A549 (cell line): ENCODE results near the gene CACNA1F. TPM values are rescaled to one million over a fixed set of nuclear protein-coding genes. Genes with fewer than 3 reads are reported as not detected.

ENCODE experiments used
- ATAC-seq, 2 experiments: fragments of 200-7000 bp in 1 of 2; fragments of >200 bp in 1 of 2; cut with Nextera tagmentation in 1 of 2; cut with Tn5 transposase in 1 of 2; 3 replicates each; pipeline versions ENCODE4 v1.8.0 to v1.9.1; 2018 to 2020; ENCODE audit warnings: mild to moderate bottlenecking in 1 of 2, moderate library complexity in 1 of 2
- CTCF ChIA-PET: fragments of 300-600 bp; sonication (Branson Sonifier 250); formaldehyde crosslinking; extraction: SDS; loops from one replicate; lab custom pipeline; 2021; ENCODE audit warnings: antibody characterized with exemption, inconsistent platforms; lab: Yijun Ruan, JAX
- POLR2A ChIA-PET: fragments of 350-600 bp; formaldehyde crosslinking; extraction: SDS; loops from one replicate; lab custom pipeline; 2021; ENCODE audit warnings: antibody characterized with exemption, inconsistent platforms; lab: Yijun Ruan, JAX
- DNase-seq, 2 experiments: peaks; one replicate each; pipeline versions ENCODE4 v3.0.0 to v3.0.0-alpha.2; 2011 to 2016; ENCODE audit warnings: low read depth in 1 of 2, low spot score in 1 of 2
- FAIRE-seq: peaks from 2 replicates; lab custom pipeline; 2011; peaks lifted over from hg19 to GRCh38; lab: Jason Lieb, UNC
- H3K27ac ChIP-seq, 2 experiments: fragments of >200 bp; sonication (Bioruptor Twin); formaldehyde crosslinking; 3 replicates each; pipeline ENCODE4 v1.5.1; 2016 to 2017
- H3K4me1 ChIP-seq: fragments of >200 bp; sonication (Bioruptor Twin); formaldehyde crosslinking; 3 replicates; pipeline ENCODE4 v1.6.1; 2016
- H3K4me2 ChIP-seq: fragments of >200 bp; sonication (Bioruptor Twin); formaldehyde crosslinking; 3 replicates; pipeline ENCODE4 v1.6.1; 2016
- H3K4me3 ChIP-seq: fragments of >200 bp; sonication (Bioruptor Twin); formaldehyde crosslinking; 3 replicates; pipeline ENCODE4 v1.5.1; 2016
- H3K9me3 ChIP-seq: fragments of >200 bp; sonication (Bioruptor Twin); formaldehyde crosslinking; 3 replicates; pipeline ENCODE4 v1.6.1; 2016
- CBX2 ChIP-seq: fragments of 200-600 bp; sonication (generic); IDR thresholded peaks from 2 replicates; pipeline ENCODE4 v1.6.1; 2016; ENCODE audit warnings: low read depth, mild to moderate bottlenecking, borderline replicate concordance
- CBX8 ChIP-seq: fragments of 200-600 bp; sonication (generic); IDR thresholded peaks from 2 replicates; pipeline ENCODE4 v1.6.1; 2016
- CHD4 ChIP-seq: fragments of 200-600 bp; sonication (generic); IDR thresholded peaks from 2 replicates; pipeline ENCODE4 v1.6.1; 2016; ENCODE audit warnings: antibody characterized with exemption, mild to moderate bottlenecking, borderline replicate concordance
- EHF ChIP-seq: fragments of 250-450 bp; sonication (Bioruptor Pico); IDR thresholded peaks from 2 replicates; pipeline ENCODE4 v1.5.0; 2020; ENCODE audit warnings: mild to moderate bottlenecking
- EHMT2 ChIP-seq: fragments of 200-600 bp; sonication (generic); IDR thresholded peaks from 2 replicates; pipeline ENCODE4 v1.6.1; 2016; ENCODE audit warnings: antibody characterized with exemption, low read depth, mild to moderate bottlenecking, moderate library complexity
- EP300 ChIP-seq, 2 experiments: fragments of >200 bp; sonication (Bioruptor Twin); formaldehyde crosslinking; IDR thresholded peaks; 2 replicates in 1 of 2; 3 replicates in 1 of 2; pipeline ENCODE4 v1.6.1; 2016 to 2017
- FOSL2 ChIP-seq, 2 experiments: fragments of 450-650 bp in 1 of 2; fragments of >200 bp in 1 of 2; sonication (Bioruptor Twin) in 1 of 2; formaldehyde crosslinking; IDR thresholded peaks; 2 replicates each; pipeline versions ENCODE4 v1.5.0 to v1.6.1; 2016 to 2020; ENCODE audit warnings: mild to moderate bottlenecking in 1 of 2, moderate library complexity in 1 of 2
- HDAC2 ChIP-seq: fragments of 200-600 bp; sonication (generic); IDR thresholded peaks from 2 replicates; pipeline ENCODE4 v1.6.1; 2016
- HEYL ChIP-seq: fragments of 250-450 bp; sonication (Bioruptor Pico); IDR thresholded peaks from 2 replicates; pipeline ENCODE4 v1.8.0; 2021; ENCODE audit warnings: mild to moderate bottlenecking, moderate library complexity
- HOXB13 ChIP-seq: fragments of 250-450 bp; sonication (Bioruptor Pico); IDR thresholded peaks from 2 replicates; pipeline ENCODE4 v1.5.0; 2020; ENCODE audit warnings: low read depth, mild to moderate bottlenecking, moderate library complexity
- HOXB5 ChIP-seq: fragments of 250-450 bp; sonication (Bioruptor Pico); IDR thresholded peaks from 2 replicates; pipeline ENCODE4 v1.5.0; 2020; ENCODE audit warnings: mild to moderate bottlenecking, moderate library complexity
- JUN ChIP-seq, 2 experiments: fragments of >200 bp; sonication (Bioruptor Twin); formaldehyde crosslinking; IDR thresholded peaks; 2 replicates in 1 of 2; 3 replicates in 1 of 2; pipeline ENCODE4 v1.6.1; 2016 to 2017
- KDM1A ChIP-seq: fragments of 200-600 bp; sonication (generic); IDR thresholded peaks from 2 replicates; pipeline ENCODE4 v1.6.1; 2016; ENCODE audit warnings: low read depth, mild to moderate bottlenecking
- MYC ChIP-seq: IDR thresholded peaks from 2 replicates; pipeline ENCODE4 v1.6.1; 2012; ENCODE audit warnings: mild to moderate bottlenecking, inconsistent platforms, low read length, improper control_type of control experiment, borderline replicate concordance
- NFE2L2 ChIP-seq: fragments of 150-350 bp; conservative IDR thresholded peaks from 2 replicates; pipeline ENCODE4 v1.6.1; 2014; ENCODE audit warnings: low read length
- POLR2A ChIP-seq: IDR thresholded peaks from 2 replicates; pipeline ENCODE4 v1.6.1; 2012; ENCODE audit warnings: mild to moderate bottlenecking, low read length
- POLR2AphosphoS2 ChIP-seq: conservative IDR thresholded peaks from 2 replicates; pipeline ENCODE4 v1.6.1; 2012; ENCODE audit warnings: low read length, improper control_type of control experiment, inconsistent platforms
- RAD21 ChIP-seq, 2 experiments: fragments of >200 bp in 1 of 2; sonication (Bioruptor Twin) in 1 of 2; formaldehyde crosslinking in 1 of 2; IDR thresholded peaks in 1 of 2; conservative IDR thresholded peaks in 1 of 2; 2 replicates in 1 of 2; 3 replicates in 1 of 2; pipeline ENCODE4 v1.6.1; 2012 to 2018; ENCODE audit warnings: inconsistent platforms in 1 of 2
- SMC3 ChIP-seq: fragments of >200 bp; sonication (Bioruptor Twin); formaldehyde crosslinking; IDR thresholded peaks from 3 replicates; pipeline ENCODE4 v1.6.1; 2018; ENCODE audit warnings: inconsistent platforms
- TP53 ChIP-seq: fragments of 250-450 bp; sonication (Bioruptor Pico); IDR thresholded peaks from 2 replicates; pipeline ENCODE4 v1.5.0; 2021; ENCODE audit warnings: mild to moderate bottlenecking, moderate library complexity
- ZC3H11A ChIP-seq: fragments of 450-650 bp; IDR thresholded peaks from 2 replicates; pipeline ENCODE4 v1.6.1; 2014; ENCODE audit warnings: antibody characterized with exemption, mild to moderate bottlenecking
- ZFP36 ChIP-seq: fragments of 450-650 bp; IDR thresholded peaks from 2 replicates; pipeline ENCODE4 v1.6.1; 2014; ENCODE audit warnings: borderline replicate concordance; ENCODE audit not compliant: partially characterized antibody
- ZNF302 ChIP-seq: fragments of 250-450 bp; sonication (Bioruptor Pico); IDR thresholded peaks from 2 replicates; pipeline ENCODE4 v1.9.0; 2021; ENCODE audit warnings: inconsistent platforms, mild to moderate bottlenecking, moderate library complexity
- WGBS: methylation state at CpG from one replicate; pipeline ENCODE4 v1.1.6; 2017; ENCODE audit errors: missing lambda C conversion rate; 5-methylcytosine and 5-hydroxymethylcytosine counted together
- polyA plus RNA-seq, 4 experiments: library from polyadenylated mRNA; depleted of rRNA in 3 of 4; stranded (reverse); fragments of >200 nt; fragmentation: RNase III in 1 of 4; extraction: RNeasy Plus Mini Kit Qiagen cat#74134 plus additional on column Dnase treatment in 1 of 4; gene quantifications; 2 replicates in 3 of 4; 3 replicates in 1 of 4; pipeline ENCODE4 v1.2.3, GENCODE V29; 2011 to 2017
- TF ChIP-seq, protein P1 (sequence below): IDR thresholded peaks from 2 replicates; pipeline ENCODE4 v1.6.1; 2012
- TF ChIP-seq, protein P2 (sequence below): fragments of >200 bp; sonication (Bioruptor Twin); formaldehyde crosslinking; IDR thresholded peaks from 3 replicates; pipeline ENCODE4 v1.5.1; 2016
- TF ChIP-seq, protein P3 (sequence below): fragments of 200-600 bp; sonication (generic); IDR thresholded peaks from 2 replicates; pipeline ENCODE4 v1.6.1; 2016; ENCODE audit warnings: antibody characterized with exemption, mild to moderate bottlenecking, moderate library complexity
- TF ChIP-seq, protein P4 (sequence below): fragments of 150-350 bp; IDR thresholded peaks from 2 replicates; pipeline ENCODE4 v1.6.1; 2014; ENCODE audit warnings: low read depth, mild to moderate bottlenecking, low read length

The CACNA1F gene
- polyA plus RNA-seq, 2 of the 4 experiments (the other 2 are of a cell fraction), result not detected

DNA sequence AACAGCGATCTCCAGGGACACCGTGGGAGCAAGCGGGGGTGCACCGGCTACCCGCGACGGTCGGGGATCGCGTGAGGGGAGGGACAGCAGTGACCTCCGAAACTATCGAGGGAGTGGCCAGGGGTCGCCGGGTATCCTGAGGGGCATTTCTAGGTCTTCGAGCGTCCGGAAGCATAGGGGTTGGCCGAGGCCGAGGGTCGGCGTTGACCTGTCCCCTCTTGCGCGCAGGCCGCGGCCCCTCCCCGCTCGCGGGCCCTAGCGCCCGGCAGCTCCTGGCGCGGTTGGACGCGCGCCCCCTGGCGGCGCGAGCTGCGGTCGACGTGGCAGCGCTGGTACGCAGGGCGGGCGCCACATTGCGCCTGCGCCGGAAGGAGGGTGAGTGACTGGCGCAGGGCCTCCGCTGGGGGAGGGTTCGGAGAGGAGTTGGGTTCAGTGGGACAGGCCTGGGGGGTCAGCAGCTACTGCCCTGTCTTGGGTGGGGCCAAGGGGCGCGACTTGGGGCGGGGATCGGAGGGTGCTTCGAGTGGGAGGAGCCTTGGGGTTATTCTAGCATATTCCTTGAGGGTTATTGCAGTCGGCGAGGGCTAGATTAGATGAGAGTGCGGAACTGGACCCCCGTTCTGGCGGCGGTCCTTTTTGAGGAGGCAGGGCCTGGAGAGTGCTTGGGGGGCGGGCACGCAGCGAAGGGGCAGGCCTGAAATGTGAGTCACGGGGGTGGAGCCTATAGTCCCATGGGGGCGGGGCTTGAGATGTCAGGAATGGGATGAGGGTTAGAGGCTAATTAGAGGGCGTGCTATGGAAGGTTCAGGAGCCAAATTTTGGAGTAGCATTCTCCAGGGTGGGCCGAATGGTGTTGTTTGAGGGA is 69.4 kb downstream of the CACNA1F start:
- POLR2A ChIA-PET, result interaction anchor here (0.6 to 1.0 kb wide), 3 partner anchors 8 to 120 kb away, joined by 4 to 5 read pairs (median 4); partner anchors contain the start of genes PLP2 and TFE3
- Histone ChIP-seq H3K9me3 (no peaks in the 10 kb centered on the region), H3K4me3 (peak overlapping the region; percentile 48), H3K4me1 (peaks cover 8% of the 10 kb centered on the region; the same call in 2 of the 3 replicates), H3K4me2 (peak overlapping the region; percentile 77), H3K27ac (peak overlapping the region; percentile 90 to 92)
- WGBS, result 9% methylated on average over 15 of the region's 69 CpGs
- ATAC-seq (peak; percentile 88 to 89), FAIRE-seq (peak; percentile 13), DNase-seq (peak; percentile 72 to 91)
- TF ChIP-seq SMC3 (peak; percentile 80), FOSL2 (IDR thresholded peaks at IDR 0.05) (no peak), FOSL2 (CRISPR knock-in tag; IDR thresholded peaks at IDR 0.05) (peak; percentile 58), HDAC2 (no peak), RAD21 (conservative IDR thresholded peaks at IDR 0.05 in 1 of 2, IDR thresholded peaks at IDR 0.05 in 1 of 2) (peak; percentile 46 to 70; a peak in 4 of 5 replicates), POLR2A (peak; percentile 25; the same call in 1 of the 2 replicates), JUN (IDR thresholded peaks at IDR 0.05) (peak in 1 of 2 experiments; percentile 41; a peak in 2 of 5 replicates), KDM1A (no peak)
- TF ChIP-seq, protein P1, sequence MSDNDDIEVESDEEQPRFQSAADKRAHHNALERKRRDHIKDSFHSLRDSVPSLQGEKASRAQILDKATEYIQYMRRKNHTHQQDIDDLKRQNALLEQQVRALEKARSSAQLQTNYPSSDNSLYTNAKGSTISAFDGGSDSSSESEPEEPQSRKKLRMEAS, result peak; percentile 59
- TF ChIP-seq, protein P2, sequence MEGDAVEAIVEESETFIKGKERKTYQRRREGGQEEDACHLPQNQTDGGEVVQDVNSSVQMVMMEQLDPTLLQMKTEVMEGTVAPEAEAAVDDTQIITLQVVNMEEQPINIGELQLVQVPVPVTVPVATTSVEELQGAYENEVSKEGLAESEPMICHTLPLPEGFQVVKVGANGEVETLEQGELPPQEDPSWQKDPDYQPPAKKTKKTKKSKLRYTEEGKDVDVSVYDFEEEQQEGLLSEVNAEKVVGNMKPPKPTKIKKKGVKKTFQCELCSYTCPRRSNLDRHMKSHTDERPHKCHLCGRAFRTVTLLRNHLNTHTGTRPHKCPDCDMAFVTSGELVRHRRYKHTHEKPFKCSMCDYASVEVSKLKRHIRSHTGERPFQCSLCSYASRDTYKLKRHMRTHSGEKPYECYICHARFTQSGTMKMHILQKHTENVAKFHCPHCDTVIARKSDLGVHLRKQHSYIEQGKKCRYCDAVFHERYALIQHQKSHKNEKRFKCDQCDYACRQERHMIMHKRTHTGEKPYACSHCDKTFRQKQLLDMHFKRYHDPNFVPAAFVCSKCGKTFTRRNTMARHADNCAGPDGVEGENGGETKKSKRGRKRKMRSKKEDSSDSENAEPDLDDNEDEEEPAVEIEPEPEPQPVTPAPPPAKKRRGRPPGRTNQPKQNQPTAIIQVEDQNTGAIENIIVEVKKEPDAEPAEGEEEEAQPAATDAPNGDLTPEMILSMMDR, result peak; percentile 81
- CTCF ChIA-PET, result interaction anchor here (0.6 to 2.6 kb wide), 18 partner anchors 9 to 606 kb away, joined by 3 to 21 read pairs (median 4); partner anchors contain the start of gene GPKOW

DNA sequence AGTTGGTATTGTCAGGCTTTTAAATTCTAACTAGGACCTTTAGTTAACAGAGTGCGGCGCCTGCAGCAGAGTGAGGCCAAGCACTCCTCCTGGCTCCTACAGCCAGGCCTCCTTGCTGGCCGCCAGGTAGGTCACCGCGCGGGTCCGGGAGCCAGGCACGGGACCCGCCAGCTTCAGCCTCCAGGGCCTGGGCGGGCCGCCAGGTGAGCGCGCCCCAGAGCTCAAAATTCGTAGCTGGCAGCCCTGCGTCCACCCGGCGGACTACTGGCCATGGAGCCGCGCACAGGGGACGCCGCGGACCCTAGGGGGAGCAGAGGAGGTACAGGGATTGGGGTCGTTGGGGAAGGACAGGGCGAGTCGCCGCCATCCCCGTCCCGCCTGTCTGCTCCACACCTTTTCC is 70.5 kb downstream of the CACNA1F start, which contains the start of gene MAGIX:
MAGIX (plus strand) TSS at position 139 of the 400 bp plus-strand sequence; CDS start at position 271, 132 bp downstream.
- ChIA-PET POLR2A (no interaction called here), CTCF (interaction anchor here (0.7 to 1.7 kb wide), 4 partner anchors 23 to 271 kb away, joined by 3 to 9 read pairs (median 6); no protein-coding TSS in a partner anchor)
- FAIRE-seq, result no peak
- ATAC-seq, result no peak
- Histone ChIP-seq H3K9me3 (no peaks in the 10 kb centered on the region), H3K4me3 (peak within 1 kb of the TSS; percentile 48), H3K4me2 (peak within 1 kb of the TSS; percentile 77), H3K27ac (peak within 1 kb of the TSS; percentile 90 to 92), H3K4me1 (peaks cover 8% of the 10 kb centered on the region; the same call in 2 of the 3 replicates)
- WGBS, result 95% methylated on average over 11 of the region's 28 CpGs
- no peak for DNase-seq
- TF ChIP-seq ZFP36 (no peak), CHD4 (no peak), HOXB13 (CRISPR knock-in tag) (no peak), ZNF302 (no peak), ZC3H11A (no peak), RAD21 (conservative IDR thresholded peaks at IDR 0.05 in 1 of 2, IDR thresholded peaks at IDR 0.05 in 1 of 2) (no peak), EHMT2 (no peak), MYC (no peak), CBX8 (no peak), TP53 (CRISPR knock-in tag) (no peak), SMC3 (no peak), POLR2AphosphoS2 (no peak), CBX2 (no peak), HOXB5 (CRISPR knock-in tag) (no peak), EHF (CRISPR knock-in tag) (no peak), NFE2L2 (no peak), EP300 (IDR thresholded peaks at IDR 0.05) (no peak), HEYL (CRISPR knock-in tag) (no peak)
- TF ChIP-seq, protein P3, sequence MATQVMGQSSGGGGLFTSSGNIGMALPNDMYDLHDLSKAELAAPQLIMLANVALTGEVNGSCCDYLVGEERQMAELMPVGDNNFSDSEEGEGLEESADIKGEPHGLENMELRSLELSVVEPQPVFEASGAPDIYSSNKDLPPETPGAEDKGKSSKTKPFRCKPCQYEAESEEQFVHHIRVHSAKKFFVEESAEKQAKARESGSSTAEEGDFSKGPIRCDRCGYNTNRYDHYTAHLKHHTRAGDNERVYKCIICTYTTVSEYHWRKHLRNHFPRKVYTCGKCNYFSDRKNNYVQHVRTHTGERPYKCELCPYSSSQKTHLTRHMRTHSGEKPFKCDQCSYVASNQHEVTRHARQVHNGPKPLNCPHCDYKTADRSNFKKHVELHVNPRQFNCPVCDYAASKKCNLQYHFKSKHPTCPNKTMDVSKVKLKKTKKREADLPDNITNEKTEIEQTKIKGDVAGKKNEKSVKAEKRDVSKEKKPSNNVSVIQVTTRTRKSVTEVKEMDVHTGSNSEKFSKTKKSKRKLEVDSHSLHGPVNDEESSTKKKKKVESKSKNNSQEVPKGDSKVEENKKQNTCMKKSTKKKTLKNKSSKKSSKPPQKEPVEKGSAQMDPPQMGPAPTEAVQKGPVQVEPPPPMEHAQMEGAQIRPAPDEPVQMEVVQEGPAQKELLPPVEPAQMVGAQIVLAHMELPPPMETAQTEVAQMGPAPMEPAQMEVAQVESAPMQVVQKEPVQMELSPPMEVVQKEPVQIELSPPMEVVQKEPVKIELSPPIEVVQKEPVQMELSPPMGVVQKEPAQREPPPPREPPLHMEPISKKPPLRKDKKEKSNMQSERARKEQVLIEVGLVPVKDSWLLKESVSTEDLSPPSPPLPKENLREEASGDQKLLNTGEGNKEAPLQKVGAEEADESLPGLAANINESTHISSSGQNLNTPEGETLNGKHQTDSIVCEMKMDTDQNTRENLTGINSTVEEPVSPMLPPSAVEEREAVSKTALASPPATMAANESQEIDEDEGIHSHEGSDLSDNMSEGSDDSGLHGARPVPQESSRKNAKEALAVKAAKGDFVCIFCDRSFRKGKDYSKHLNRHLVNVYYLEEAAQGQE, result no peak
- TF ChIP-seq, protein P4, sequence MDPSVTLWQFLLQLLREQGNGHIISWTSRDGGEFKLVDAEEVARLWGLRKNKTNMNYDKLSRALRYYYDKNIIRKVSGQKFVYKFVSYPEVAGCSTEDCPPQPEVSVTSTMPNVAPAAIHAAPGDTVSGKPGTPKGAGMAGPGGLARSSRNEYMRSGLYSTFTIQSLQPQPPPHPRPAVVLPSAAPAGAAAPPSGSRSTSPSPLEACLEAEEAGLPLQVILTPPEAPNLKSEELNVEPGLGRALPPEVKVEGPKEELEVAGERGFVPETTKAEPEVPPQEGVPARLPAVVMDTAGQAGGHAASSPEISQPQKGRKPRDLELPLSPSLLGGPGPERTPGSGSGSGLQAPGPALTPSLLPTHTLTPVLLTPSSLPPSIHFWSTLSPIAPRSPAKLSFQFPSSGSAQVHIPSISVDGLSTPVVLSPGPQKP, result no peak
